Measurements from ENCODE around the gene TTC28. TPM values are rescaled to one million over a fixed set of nuclear protein-coding genes. Genes with fewer than 3 reads are reported as not detected.

Gene TTC28
- polyA plus RNA-seq, 1 donor from 2014 or later = 14.8 TPM

GRCh38 chr22:28128827-28129226 lies 550.8 kb downstream of the TTC28 start:
- no peaks in the 10 kb centered on the region for H3K36me3 ChIP-seq (ENCODE audit: insufficient read depth, low read length)
- no peak overlapping the region for H3K9ac ChIP-seq (ENCODE audit: low read length)
- no peak for TF ChIP-seq CTCF (IDR thresholded peaks at IDR 0.05; ENCODE audit: poor library complexity, severe bottlenecking)
- no peak for TF ChIP-seq SMC3 (conservative IDR thresholded peaks at IDR 0.05; ENCODE audit: poor library complexity)
- no peak for TF ChIP-seq REST (IDR thresholded peaks at IDR 0.05; ENCODE audit: borderline replicate concordance)
- no peak for TF ChIP-seq EP300 (conservative IDR thresholded peaks at IDR 0.05; ENCODE audit: poor library complexity, severe bottlenecking)
- TF ChIP-seq TAF1 (IDR thresholded peaks at IDR 0.05; ENCODE audit: low read depth) = no peak
- no peak for TF ChIP-seq MXI1 (conservative IDR thresholded peaks at IDR 0.05; ENCODE audit: poor library complexity, severe bottlenecking)
- no peak for TF ChIP-seq EZH2 (IDR thresholded peaks at IDR 0.05; ENCODE audit: borderline replicate concordance, insufficient read depth, low read length, poor library complexity, severe bottlenecking)
- TF ChIP-seq RAD21 (conservative IDR thresholded peaks at IDR 0.05) = no peak
- TF ChIP-seq POLR2AphosphoS5 (IDR thresholded peaks at IDR 0.05) = no peak
- H4K20me1 ChIP-seq (ENCODE audit: insufficient read depth) = no peaks in the 10 kb centered on the region
- H3K27ac ChIP-seq (ENCODE audit: low read length) = no peak overlapping the region
- H3K4me2 ChIP-seq (ENCODE audit: low read length) = no peak overlapping the region
- no peak overlapping the region for H3K4me3 ChIP-seq (ENCODE audit: low read length)
- H3K9me3 ChIP-seq (ENCODE audit: low read length) = no peaks in the 10 kb centered on the region
- H3K27me3 ChIP-seq (ENCODE audit: insufficient read depth, low read depth, low read length) = no peaks in the 10 kb centered on the region
- H2AFZ ChIP-seq (ENCODE audit: low read depth, low read length) = no peak overlapping the region
- no peaks in the 10 kb centered on the region for H3F3A ChIP-seq (ENCODE audit: insufficient read depth, low read length, poor library complexity, severe bottlenecking)
- no peaks in the 10 kb centered on the region for H3K79me2 ChIP-seq (replicated peaks; ENCODE audit: insufficient read depth, low read length)
- H3K9me2 ChIP-seq (ENCODE audit: insufficient read depth, low read length) = no peaks in the 10 kb centered on the region

DNA sequence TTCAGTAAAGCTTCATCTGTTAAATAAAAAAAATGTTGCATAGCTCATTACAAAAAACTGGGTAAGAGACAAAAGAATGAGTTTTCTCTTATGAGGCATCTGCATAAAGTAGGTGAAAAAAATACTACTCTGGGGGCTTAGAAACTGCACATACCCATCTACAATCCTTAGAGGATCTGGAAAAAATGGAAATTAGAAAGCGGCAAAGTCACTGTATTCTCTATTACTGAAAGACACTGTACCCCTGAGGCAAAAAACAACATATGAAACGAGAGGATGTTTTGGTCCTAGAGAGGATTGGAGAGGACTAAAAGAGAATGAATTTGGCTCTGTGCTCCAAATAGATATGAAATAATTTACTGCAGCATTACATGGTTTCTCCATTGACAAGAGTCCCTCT lies 553.8 kb downstream of the TTC28 start:
- Histone ChIP-seq H3K9ac (ENCODE audit: low read length) (no peak overlapping the region), H3K79me2 (replicated peaks; ENCODE audit: insufficient read depth, low read length) (no peaks in the 10 kb centered on the region), H3K9me2 (ENCODE audit: insufficient read depth, low read length) (no peaks in the 10 kb centered on the region), H3K4me2 (ENCODE audit: low read length) (no peak overlapping the region), H3K9me3 (ENCODE audit: low read length) (no peaks in the 10 kb centered on the region), H3K27ac (ENCODE audit: low read length) (no peak overlapping the region), H3K36me3 (ENCODE audit: insufficient read depth, low read length) (no peaks in the 10 kb centered on the region), H2AFZ (ENCODE audit: low read depth, low read length) (no peak overlapping the region), H3K27me3 (ENCODE audit: insufficient read depth, low read depth, low read length) (no peaks in the 10 kb centered on the region), H4K20me1 (ENCODE audit: insufficient read depth) (no peaks in the 10 kb centered on the region), H3F3A (ENCODE audit: insufficient read depth, low read length, poor library complexity, severe bottlenecking) (no peaks in the 10 kb centered on the region), H3K4me3 (ENCODE audit: low read length) (no peak overlapping the region)
- TF ChIP-seq MXI1 (conservative IDR thresholded peaks at IDR 0.05; ENCODE audit: poor library complexity, severe bottlenecking) (no peak), REST (IDR thresholded peaks at IDR 0.05; ENCODE audit: borderline replicate concordance) (no peak), CTCF (IDR thresholded peaks at IDR 0.05; ENCODE audit: poor library complexity, severe bottlenecking) (no peak), SMC3 (conservative IDR thresholded peaks at IDR 0.05; ENCODE audit: poor library complexity) (no peak), TAF1 (IDR thresholded peaks at IDR 0.05; ENCODE audit: low read depth) (no peak), POLR2AphosphoS5 (IDR thresholded peaks at IDR 0.05) (no peak), RAD21 (conservative IDR thresholded peaks at IDR 0.05) (no peak), EZH2 (IDR thresholded peaks at IDR 0.05; ENCODE audit: borderline replicate concordance, insufficient read depth, low read length, poor library complexity, severe bottlenecking) (no peak), EP300 (conservative IDR thresholded peaks at IDR 0.05; ENCODE audit: poor library complexity, severe bottlenecking) (no peak)

Data from neural cell (in vitro differentiated cells).